ENCODE data around the gene FIG4. TPM values are rescaled to one million over a fixed set of nuclear protein-coding genes. Genes with fewer than 3 reads are reported as not detected.

Gene FIG4
- total RNA-seq, 1 donor from 2014 or later = 14.7 TPM

DNA sequence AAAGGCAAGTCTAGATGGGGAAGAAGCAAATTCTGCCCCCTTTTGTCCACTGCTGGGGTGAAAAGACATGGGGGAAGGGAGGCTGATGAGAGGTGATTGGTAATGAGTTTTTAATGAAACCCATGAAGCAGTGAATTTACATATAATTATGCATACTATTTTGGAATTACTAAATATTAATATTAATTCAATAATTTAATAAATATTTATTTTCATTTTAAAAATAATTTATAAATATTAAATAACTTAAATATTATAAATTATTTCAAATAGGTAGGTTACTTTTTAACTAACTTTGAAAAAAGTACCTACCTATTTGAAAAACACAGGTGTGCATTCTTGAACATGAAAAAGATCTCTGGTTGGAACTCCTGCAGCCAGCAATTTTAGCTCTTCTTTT, 148.9 kb downstream of the FIG4 start:
- no peaks in the 10 kb centered on the region for H3K36me3 ChIP-seq (ENCODE audit: control insufficient read depth, insufficient read depth, low read length)
- no peak for FAIRE-seq
- no peaks in the 10 kb centered on the region for H3K27me3 ChIP-seq (ENCODE audit: control insufficient read depth, insufficient read depth, low read length)
- H3K4me3 ChIP-seq (ENCODE audit: low read depth, low read length) = no peak overlapping the region
- TF ChIP-seq, protein P1, sequence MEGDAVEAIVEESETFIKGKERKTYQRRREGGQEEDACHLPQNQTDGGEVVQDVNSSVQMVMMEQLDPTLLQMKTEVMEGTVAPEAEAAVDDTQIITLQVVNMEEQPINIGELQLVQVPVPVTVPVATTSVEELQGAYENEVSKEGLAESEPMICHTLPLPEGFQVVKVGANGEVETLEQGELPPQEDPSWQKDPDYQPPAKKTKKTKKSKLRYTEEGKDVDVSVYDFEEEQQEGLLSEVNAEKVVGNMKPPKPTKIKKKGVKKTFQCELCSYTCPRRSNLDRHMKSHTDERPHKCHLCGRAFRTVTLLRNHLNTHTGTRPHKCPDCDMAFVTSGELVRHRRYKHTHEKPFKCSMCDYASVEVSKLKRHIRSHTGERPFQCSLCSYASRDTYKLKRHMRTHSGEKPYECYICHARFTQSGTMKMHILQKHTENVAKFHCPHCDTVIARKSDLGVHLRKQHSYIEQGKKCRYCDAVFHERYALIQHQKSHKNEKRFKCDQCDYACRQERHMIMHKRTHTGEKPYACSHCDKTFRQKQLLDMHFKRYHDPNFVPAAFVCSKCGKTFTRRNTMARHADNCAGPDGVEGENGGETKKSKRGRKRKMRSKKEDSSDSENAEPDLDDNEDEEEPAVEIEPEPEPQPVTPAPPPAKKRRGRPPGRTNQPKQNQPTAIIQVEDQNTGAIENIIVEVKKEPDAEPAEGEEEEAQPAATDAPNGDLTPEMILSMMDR (IDR thresholded peaks at IDR 0.05; ENCODE audit: insufficient read depth, low read length, severe bottlenecking) = no peak
- DNase-seq (ENCODE audit: low read depth) = no peak

DNA sequence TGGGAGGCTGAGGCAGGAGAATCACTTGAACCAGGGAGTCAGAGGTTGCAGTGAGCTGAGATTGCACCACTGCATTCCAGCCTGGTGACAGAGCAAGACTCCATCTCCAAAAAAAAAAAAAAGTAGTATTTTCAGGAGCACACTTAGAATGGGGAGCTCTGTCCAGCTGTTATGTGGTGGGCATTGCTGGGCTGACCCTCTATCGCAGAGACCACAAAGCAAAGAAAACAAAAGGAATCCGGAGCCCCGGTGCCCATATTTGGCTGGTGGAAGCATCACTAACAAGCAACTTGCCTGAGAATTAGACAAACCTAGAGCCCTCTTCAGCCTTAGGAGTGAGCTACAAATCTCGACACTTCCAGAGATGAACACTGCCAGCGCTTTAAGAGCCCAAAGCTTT, 149.7 kb downstream of the FIG4 start:
- Histone ChIP-seq H3K36me3 (ENCODE audit: control insufficient read depth, insufficient read depth, low read length) (no peaks in the 10 kb centered on the region), H3K4me3 (ENCODE audit: low read depth, low read length) (no peak overlapping the region), H3K27me3 (ENCODE audit: control insufficient read depth, insufficient read depth, low read length) (no peaks in the 10 kb centered on the region)
- FAIRE-seq (no peak), DNase-seq (ENCODE audit: low read depth) (no peak)
- TF ChIP-seq, protein P1 (IDR thresholded peaks at IDR 0.05; ENCODE audit: insufficient read depth, low read length, severe bottlenecking) = no peak

DNA sequence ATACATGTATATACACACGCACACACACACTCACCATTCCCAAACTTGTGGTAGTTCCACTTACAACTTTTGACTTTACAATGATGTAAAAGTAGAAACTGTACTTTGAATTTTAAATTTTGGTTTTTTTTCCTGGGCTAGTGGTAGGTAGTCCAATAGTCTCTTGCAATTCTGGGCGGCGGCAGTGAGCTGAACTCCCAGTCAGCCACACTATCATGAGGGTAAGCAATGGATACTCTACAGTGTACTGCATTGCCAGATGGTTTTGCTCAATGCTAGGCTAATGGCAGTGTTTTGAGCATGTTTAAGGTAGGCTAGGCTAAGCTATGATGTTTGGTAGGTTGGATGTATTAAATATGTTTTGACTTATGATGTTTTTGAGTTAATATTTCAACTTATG, 150.8 kb downstream of the FIG4 start:
- no peak overlapping the region for H3K4me3 ChIP-seq (ENCODE audit: low read depth, low read length)
- DNase-seq (ENCODE audit: low read depth) = no peak
- TF ChIP-seq, protein P1 (IDR thresholded peaks at IDR 0.05; ENCODE audit: insufficient read depth, low read length, severe bottlenecking) = no peak
- H3K27me3 ChIP-seq (ENCODE audit: control insufficient read depth, insufficient read depth, low read length) = no peaks in the 10 kb centered on the region
- no peaks in the 10 kb centered on the region for H3K36me3 ChIP-seq (ENCODE audit: control insufficient read depth, insufficient read depth, low read length)
- FAIRE-seq = no peak

DNA sequence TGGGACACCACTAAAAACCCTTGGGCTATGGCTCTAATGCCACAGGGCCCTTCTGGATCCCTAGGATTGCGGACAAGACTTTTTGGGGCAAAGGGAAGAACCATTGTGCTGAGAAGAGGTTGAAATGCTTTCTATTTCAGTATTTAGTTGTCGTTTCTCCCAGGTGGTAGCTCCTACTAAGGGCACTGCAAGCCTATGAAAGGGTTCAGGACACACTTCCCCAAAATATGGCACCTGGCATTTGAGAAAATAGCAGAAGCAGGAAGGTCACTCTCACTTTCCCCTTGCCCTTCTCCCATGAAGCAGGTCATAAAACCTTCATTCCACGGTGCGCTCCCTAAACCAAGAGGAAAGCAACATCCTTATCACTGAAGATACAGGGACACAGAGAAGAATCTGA, 161.6 kb downstream of the FIG4 start:
- no peaks in the 10 kb centered on the region for H3K27me3 ChIP-seq (ENCODE audit: control insufficient read depth, insufficient read depth, low read length)
- TF ChIP-seq, protein P1 (IDR thresholded peaks at IDR 0.05; ENCODE audit: insufficient read depth, low read length, severe bottlenecking) = no peak
- no peaks in the 10 kb centered on the region for H3K36me3 ChIP-seq (ENCODE audit: control insufficient read depth, insufficient read depth, low read length)
- no peak overlapping the region for H3K4me3 ChIP-seq (ENCODE audit: low read depth, low read length)
- FAIRE-seq (no peak), DNase-seq (ENCODE audit: low read depth) (no peak)

DNA sequence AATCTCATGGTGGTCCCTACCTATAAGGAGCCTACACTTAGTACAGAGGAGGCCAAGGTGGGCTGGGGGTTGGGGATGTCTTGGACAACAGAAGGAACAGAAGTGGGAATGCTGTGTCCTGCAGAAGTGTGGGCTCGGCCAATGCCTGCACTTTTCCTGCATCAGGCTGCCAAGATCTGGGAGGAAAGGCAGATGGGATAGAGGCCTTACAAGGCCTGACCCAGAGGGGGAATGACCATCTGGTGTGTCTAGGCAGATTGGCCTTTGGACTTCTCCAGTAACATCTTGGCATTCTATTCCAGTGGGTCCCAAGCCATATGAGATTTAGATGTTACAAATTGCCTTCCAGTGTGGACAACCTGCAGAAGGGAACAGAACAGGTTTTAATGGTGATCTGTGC, 162.3 kb downstream of the FIG4 start:
- DNase-seq (ENCODE audit: low read depth) (no peak), FAIRE-seq (no peak)
- Histone ChIP-seq H3K27me3 (ENCODE audit: control insufficient read depth, insufficient read depth, low read length) (no peaks in the 10 kb centered on the region), H3K36me3 (ENCODE audit: control insufficient read depth, insufficient read depth, low read length) (no peaks in the 10 kb centered on the region), H3K4me3 (ENCODE audit: low read depth, low read length) (no peak overlapping the region)
- TF ChIP-seq, protein P1 (IDR thresholded peaks at IDR 0.05; ENCODE audit: insufficient read depth, low read length, severe bottlenecking) = no peak

DNA sequence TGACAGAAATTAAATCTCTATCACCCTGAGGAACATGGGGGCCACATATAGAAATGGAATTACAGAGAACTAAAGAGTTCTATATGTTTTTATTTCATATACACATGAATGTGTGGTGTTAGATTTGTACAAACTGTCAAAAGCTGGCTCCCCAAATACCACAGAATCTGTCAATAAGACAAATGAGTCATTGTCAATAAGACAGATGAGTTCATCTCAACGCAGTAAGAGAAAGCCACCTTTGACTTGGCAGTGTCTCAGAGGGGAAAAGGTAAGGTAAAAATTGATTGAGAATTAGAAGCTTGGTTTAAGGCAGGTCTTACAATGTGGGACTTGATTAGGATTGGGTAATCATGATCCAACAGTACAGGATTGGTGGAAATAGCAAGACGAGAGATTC, 162.9 kb downstream of the FIG4 start:
- Histone ChIP-seq H3K27me3 (ENCODE audit: control insufficient read depth, insufficient read depth, low read length) (no peaks in the 10 kb centered on the region), H3K4me3 (ENCODE audit: low read depth, low read length) (no peak overlapping the region), H3K36me3 (ENCODE audit: control insufficient read depth, insufficient read depth, low read length) (no peaks in the 10 kb centered on the region)
- FAIRE-seq (no peak), DNase-seq (ENCODE audit: low read depth) (peak; percentile 23)
- TF ChIP-seq, protein P1 (IDR thresholded peaks at IDR 0.05; ENCODE audit: insufficient read depth, low read length, severe bottlenecking) = no peak

Measured in bronchial epithelial cell (primary cell).